ENCODE data around the gene GP9. TPM values are rescaled to one million over a fixed set of nuclear protein-coding genes. Genes with fewer than 3 reads are reported as not detected.

Gene GP9
- total RNA-seq, 1 experiment from 2014 or later = not detected

GRCh38 chr3:129013491-129013891 lies 47.1 kb upstream of the GP9 start:
- Histone ChIP-seq H2BK20ac (ENCODE audit: low read depth, low read length, poor library complexity, severe bottlenecking) (no peak overlapping the region), H3K14ac (ENCODE audit: insufficient read depth, low read length) (no peak overlapping the region), H3K4me1 (ENCODE audit: insufficient read depth, low read length) (no peaks in the 10 kb centered on the region), H3K27ac (ENCODE audit: insufficient read length, low read depth, low read length) (no peak overlapping the region), H2AFZ (ENCODE audit: low read length) (no peak overlapping the region), H3K9me3 (ENCODE audit: control insufficient read depth, low read depth, low read length) (no peaks in the 10 kb centered on the region), H3K9ac (ENCODE audit: extremely low read depth, insufficient read length, low read length) (no peak overlapping the region), H3T11ph (ENCODE audit: low read length) (no peak overlapping the region), H3K27me3 (ENCODE audit: insufficient read depth, low read length) (no peaks in the 10 kb centered on the region), H4K91ac (ENCODE audit: insufficient read length, low read depth, low read length) (no peak overlapping the region), H3K56ac (ENCODE audit: insufficient read length, low read depth, low read length) (no peak overlapping the region), H3K79me1 (ENCODE audit: insufficient read depth, low read depth, low read length, poor library complexity, severe bottlenecking) (no peaks in the 10 kb centered on the region), H3K23ac (ENCODE audit: insufficient read length, low read depth, low read length) (no peak overlapping the region), H2BK120ac (ENCODE audit: low read depth, low read length, poor library complexity, severe bottlenecking) (no peak overlapping the region), H3K4me2 (ENCODE audit: insufficient read depth, insufficient read length, low read length) (no peak overlapping the region), H3K79me2 (ENCODE audit: insufficient read depth, low read length) (no peaks in the 10 kb centered on the region), H3K23me2 (ENCODE audit: insufficient read length, low read depth, low read length, poor library complexity, severe bottlenecking) (no peaks in the 10 kb centered on the region), H4K8ac (replicated peaks; ENCODE audit: insufficient read length, low read depth, low read length) (no peak overlapping the region), H2AK5ac (ENCODE audit: insufficient read length, low read length) (no peak overlapping the region), H4K5ac (ENCODE audit: insufficient read length, low read depth, low read length) (no peak overlapping the region), H3K18ac (ENCODE audit: insufficient read length, low read depth, low read length) (no peak overlapping the region), H3K4ac (ENCODE audit: low read depth, low read length) (no peak overlapping the region), H2BK12ac (ENCODE audit: insufficient read length, low read depth, low read length) (no peak overlapping the region), H2BK5ac (ENCODE audit: insufficient read length, low read length) (no peak overlapping the region), H4K20me1 (ENCODE audit: control insufficient read depth, insufficient read depth, insufficient read length) (no peaks in the 10 kb centered on the region), H2BK15ac (ENCODE audit: low read depth, low read length) (no peak overlapping the region)
- H3K4me1 Mint-ChIP-seq = peaks cover 2 to 15% of the 10 kb centered on the region in 2 experiments
- H3K27ac Mint-ChIP-seq = no peak overlapping the region
- no peak for DNase-seq
- H3K9me3 Mint-ChIP-seq = no peaks in the 10 kb centered on the region
- no peak overlapping the region for H3K4me3 Mint-ChIP-seq
- TF ChIP-seq, protein P1, sequence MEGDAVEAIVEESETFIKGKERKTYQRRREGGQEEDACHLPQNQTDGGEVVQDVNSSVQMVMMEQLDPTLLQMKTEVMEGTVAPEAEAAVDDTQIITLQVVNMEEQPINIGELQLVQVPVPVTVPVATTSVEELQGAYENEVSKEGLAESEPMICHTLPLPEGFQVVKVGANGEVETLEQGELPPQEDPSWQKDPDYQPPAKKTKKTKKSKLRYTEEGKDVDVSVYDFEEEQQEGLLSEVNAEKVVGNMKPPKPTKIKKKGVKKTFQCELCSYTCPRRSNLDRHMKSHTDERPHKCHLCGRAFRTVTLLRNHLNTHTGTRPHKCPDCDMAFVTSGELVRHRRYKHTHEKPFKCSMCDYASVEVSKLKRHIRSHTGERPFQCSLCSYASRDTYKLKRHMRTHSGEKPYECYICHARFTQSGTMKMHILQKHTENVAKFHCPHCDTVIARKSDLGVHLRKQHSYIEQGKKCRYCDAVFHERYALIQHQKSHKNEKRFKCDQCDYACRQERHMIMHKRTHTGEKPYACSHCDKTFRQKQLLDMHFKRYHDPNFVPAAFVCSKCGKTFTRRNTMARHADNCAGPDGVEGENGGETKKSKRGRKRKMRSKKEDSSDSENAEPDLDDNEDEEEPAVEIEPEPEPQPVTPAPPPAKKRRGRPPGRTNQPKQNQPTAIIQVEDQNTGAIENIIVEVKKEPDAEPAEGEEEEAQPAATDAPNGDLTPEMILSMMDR (conservative IDR thresholded peaks at IDR 0.05) = no peak
- no peaks in the 10 kb centered on the region for H3K36me3 Mint-ChIP-seq (ENCODE audit: insufficient read depth in 1 of 3, low read depth in 3 of 3)
- WGBS (ENCODE audit: extremely low coverage, insufficient read length, low lambda C conversion rate) = no CpG with 5 or more reads among the region's 3 CpGs
- peaks cover 9% of the 10 kb centered on the region for H3K27me3 Mint-ChIP-seq (ENCODE audit: low read depth)

All from H9 (cell line).